PC-9 (cell line): ENCODE results near the gene PCDH1.

Experiments
- CTCF ChIP-seq: fragments of 200-600 bp; sonication (generic); conservative IDR thresholded peaks from 2 replicates; pipeline ENCODE4 v1.6.1; 2017; ENCODE audit warnings: mixed run types, antibody characterized with exemption, mild to moderate bottlenecking, moderate library complexity
- EZH2 ChIP-seq: fragments of 200-600 bp; sonication (generic); IDR thresholded peaks from 2 replicates; pipeline ENCODE4 v1.8.0; 2017; ENCODE audit warnings: antibody characterized with exemption, low read depth

GRCh38 chr5:141874262-141874964 lies 3.8 kb downstream of the PCDH1 start:
- TF ChIP-seq CTCF (no peak), EZH2 (no peak)
